Myocyte (in vitro differentiated cells): ENCODE results near the gene RGR. TPM values are rescaled to one million over a fixed set of nuclear protein-coding genes. Genes with fewer than 3 reads are reported as not detected.

ENCODE experiments used
- DNase-seq: peaks from one replicate; pipeline ENCODE4 v3.0.0-alpha.2; 2012; ENCODE audit warnings: low read depth
- total RNA-seq: library from RNA; depleted of rRNA; stranded (reverse); fragments of >200 nt; gene quantifications from 2 replicates; pipeline ENCODE4 v1.2.3, GENCODE V29; 2014

RGR gene
- total RNA-seq, 1 donor from 2014 or later: 2.3 TPM

- no peak for DNase-seq
Measured at GRCh38 chr10:84293171-84293570, 48.3 kb downstream of the RGR start.

GRCh38 chr10:84293574-84294016, 48.7 kb downstream of the RGR start:
- DNase-seq: peak; percentile 92

GRCh38 chr10:84294766-84295447, 50.1 kb downstream of the RGR start:
- peak; percentile 14 for DNase-seq

- DNase-seq: peak; percentile 69
Measured at GRCh38 chr10:84296091-84296981, 51.5 kb downstream of the RGR start.

GRCh38 chr10:84298057-84298456, 53.2 kb downstream of the RGR start:
- no peak for DNase-seq

- no peak for DNase-seq
Measured at GRCh38 chr10:84302223-84302622, 57.4 kb downstream of the RGR start.

GRCh38 chr10:84306751-84307384, 62.0 kb downstream of the RGR start:
- DNase-seq: no peak

GRCh38 chr10:84308021-84308420, 63.2 kb downstream of the RGR start:
- no peak for DNase-seq

- peak; percentile 59 for DNase-seq
Measured at GRCh38 chr10:84308481-84309304, 63.8 kb downstream of the RGR start.

Other genes with a start within 250 kb of the RGR start
- gene GHITM, start 105.5 kb upstream of the RGR start, total RNA-seq: 232 and 248 TPM in 2 replicates
- gene GPR15LG, start 71.3 kb upstream of the RGR start, total RNA-seq: not detected in 2 replicates
- 0.05 and 0.86 TPM in 2 replicates for gene CDHR1, start 50.5 kb upstream of the RGR start, total RNA-seq
- not detected in 2 replicates for gene LRIT2, start 19.5 kb upstream of the RGR start, total RNA-seq
- 0.11 TPM in 1 of 2 replicates, not detected in the other for gene LRIT1, start 3.5 kb upstream of the RGR start, total RNA-seq
- gene CCSER2, start 83.5 kb downstream of the RGR start, total RNA-seq: 49.2 and 52.9 TPM in 2 replicates